ENCODE data around the gene MTIF2. TPM values are rescaled to one million over a fixed set of nuclear protein-coding genes. Genes with fewer than 3 reads are reported as not detected.
"Not testable (repeated sequence)": the region's sequence is repeated elsewhere in the genome, so short reads cannot be mapped to it uniquely, and the experiment has no call there.

Gene MTIF2
- total RNA-seq, 4 donors from 2014 or later = 16.1 to 22.6 (median 21.0) TPM

DNA sequence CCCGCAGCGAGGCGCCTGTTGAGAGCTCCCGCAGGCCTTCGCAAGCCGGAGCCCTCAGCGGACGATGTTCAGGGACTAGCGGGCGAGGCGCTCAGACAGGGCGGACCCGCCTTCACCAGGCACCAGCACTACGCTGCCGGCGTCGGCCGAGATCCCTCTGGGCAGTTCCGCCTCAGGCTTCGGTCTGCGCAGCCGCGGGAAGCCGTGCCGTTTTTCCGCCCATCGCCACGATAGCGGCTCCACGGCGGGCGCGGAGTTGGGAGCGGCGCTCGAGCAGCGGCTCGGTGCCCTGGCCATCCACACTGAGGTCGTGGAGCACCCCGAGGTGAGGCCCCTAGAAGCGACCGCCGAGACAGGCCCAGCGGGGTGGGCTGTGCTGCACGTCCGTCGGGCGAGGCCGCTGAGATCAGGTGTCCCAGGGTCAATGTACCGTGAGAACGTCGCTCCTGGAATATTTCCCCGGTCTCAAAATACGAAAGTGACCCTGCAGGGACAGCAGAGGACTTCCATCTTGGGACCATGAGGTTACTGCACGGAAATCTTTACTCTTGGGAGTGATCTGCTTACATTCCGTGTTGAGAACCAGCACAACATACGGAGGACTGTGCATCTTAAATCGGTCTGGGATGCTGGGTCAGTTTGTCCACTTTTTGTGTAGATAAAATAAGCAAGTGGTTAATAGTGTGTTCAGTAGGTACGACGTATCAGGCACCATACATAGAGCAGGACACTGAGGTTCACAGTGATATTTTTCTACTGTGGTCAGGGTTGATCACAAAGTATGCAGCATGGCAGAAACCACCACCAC lies 13.3 kb upstream of the MTIF2 start:
- H3K9me3 ChIP-seq = no peaks in the 10 kb centered on the region
- DNase-seq (ENCODE audit: extremely low spot score) = peak; percentile 93
- H3K4me1 ChIP-seq = peaks cover 16 to 34% (median 27%) of the 10 kb centered on the region in 4 donors
- H3K27me3 ChIP-seq = peaks cover 0 to 11% (median 0%) of the 10 kb centered on the region in 4 donors
- 3% methylated on average over 40 of the region's 60 CpGs for WGBS
- TF ChIP-seq POLR2AphosphoS5 (IDR thresholded peaks at IDR 0.05) = peak; percentile 88
- TF ChIP-seq EP300 (IDR thresholded peaks at IDR 0.05) = no peak
- TF ChIP-seq, protein P1, sequence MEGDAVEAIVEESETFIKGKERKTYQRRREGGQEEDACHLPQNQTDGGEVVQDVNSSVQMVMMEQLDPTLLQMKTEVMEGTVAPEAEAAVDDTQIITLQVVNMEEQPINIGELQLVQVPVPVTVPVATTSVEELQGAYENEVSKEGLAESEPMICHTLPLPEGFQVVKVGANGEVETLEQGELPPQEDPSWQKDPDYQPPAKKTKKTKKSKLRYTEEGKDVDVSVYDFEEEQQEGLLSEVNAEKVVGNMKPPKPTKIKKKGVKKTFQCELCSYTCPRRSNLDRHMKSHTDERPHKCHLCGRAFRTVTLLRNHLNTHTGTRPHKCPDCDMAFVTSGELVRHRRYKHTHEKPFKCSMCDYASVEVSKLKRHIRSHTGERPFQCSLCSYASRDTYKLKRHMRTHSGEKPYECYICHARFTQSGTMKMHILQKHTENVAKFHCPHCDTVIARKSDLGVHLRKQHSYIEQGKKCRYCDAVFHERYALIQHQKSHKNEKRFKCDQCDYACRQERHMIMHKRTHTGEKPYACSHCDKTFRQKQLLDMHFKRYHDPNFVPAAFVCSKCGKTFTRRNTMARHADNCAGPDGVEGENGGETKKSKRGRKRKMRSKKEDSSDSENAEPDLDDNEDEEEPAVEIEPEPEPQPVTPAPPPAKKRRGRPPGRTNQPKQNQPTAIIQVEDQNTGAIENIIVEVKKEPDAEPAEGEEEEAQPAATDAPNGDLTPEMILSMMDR (IDR thresholded peaks at IDR 0.05) = no peak
- no peak for TF ChIP-seq POLR2A (IDR thresholded peaks at IDR 0.05; ENCODE audit: low read depth)
- H3K36me3 ChIP-seq = peaks cover 0 to 4% (median 0%) of the 10 kb centered on the region in 4 donors
- H3K4me3 ChIP-seq = peak overlapping the region; percentile 66 to 87 (median 71)
- intact Hi-C loops (cut with DNase I) = no loop called here
- H3K27ac ChIP-seq (replicated peaks in 1 of 4) = peak overlapping the region; percentile 87 to 94 (median 88)

DNA sequence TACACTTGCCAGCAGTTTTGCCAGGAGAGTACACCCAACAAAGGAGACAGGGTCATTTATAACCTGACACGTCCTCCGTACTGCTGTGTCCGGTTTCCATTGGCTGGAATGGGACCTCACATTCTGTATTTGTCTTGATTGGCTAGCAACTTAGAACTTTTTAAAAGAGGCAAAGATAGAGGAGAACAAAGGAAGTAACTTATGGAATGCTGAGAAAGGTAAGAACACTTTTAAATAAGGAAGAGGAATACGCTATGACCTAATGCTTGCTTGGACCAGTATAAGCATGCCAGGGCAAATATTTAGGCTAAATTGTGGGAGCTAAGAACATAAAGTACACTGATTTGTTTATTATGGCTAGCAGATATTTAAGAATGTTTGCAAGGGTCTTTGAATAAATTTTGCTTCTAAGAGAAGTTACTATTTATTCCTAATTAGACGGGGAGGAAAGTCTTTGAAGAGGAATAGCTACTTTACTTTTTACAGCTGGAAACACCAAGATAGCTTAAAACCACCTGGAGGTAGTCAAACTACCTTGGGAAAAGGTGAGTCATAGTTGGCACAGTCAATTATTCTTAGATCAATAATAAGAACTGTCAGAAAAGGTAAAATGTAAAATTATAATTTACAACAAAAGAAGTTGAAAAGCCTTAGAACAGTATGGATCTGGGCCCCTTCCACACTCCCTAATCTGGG lies 12.0 kb upstream of the MTIF2 start:
- WGBS = 92% methylated on average over 5 of the region's 5 CpGs
- H3K9me3 ChIP-seq; DNase-seq (ENCODE audit: extremely low spot score); H3K36me3 ChIP-seq; intact Hi-C loops (cut with DNase I): not testable (repeated sequence)
- Histone ChIP-seq H3K27ac (replicated peaks in 1 of 4) (peak overlapping the region in 3 of 4 donors; percentile 87 to 94 (median 89)), H3K27me3 (peaks cover 0 to 11% (median 0%) of the 10 kb centered on the region in 4 donors), H3K4me3 (peak overlapping the region in 1 of 4 donors; percentile 87), H3K4me1 (peaks cover 16 to 34% (median 27%) of the 10 kb centered on the region in 4 donors)

DNA sequence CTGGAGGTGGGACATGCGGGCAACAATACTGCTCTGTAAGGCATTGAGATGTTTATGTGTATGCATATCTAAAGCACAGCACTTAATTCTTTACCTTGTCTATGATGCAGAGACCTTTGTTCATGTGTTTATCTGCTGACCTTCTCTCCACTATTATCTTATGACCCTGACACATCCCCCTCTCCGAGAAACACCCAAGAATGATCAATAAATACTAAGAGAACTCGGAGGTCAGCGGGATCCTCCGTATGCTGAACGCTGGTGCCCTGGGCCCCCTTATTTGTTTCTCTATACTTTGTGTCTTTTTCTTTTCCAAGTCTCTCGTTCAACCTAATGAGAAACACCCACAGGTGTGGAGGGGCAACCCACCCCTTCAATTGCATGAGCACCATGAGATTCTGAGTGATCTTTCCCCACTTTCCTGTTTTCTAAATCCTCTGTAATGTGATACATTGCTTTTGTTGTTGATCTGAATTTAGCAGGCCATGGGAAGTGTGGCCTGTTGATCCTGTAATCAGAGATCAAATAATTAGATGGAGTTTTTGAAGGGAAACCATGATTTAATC lies 10.9 kb upstream of the MTIF2 start:
- H3K4me1 ChIP-seq = peaks cover 16 to 31% (median 25%) of the 10 kb centered on the region in 4 donors
- intact Hi-C loops (cut with DNase I); H3K4me3 ChIP-seq; H3K27ac ChIP-seq (replicated peaks in 1 of 4); H3K9me3 ChIP-seq; H3K36me3 ChIP-seq; DNase-seq (ENCODE audit: extremely low spot score): not testable (repeated sequence)
- H3K27me3 ChIP-seq = peaks cover 0 to 11% (median 0%) of the 10 kb centered on the region in 4 donors
- WGBS = 51% methylated on average over 7 of the region's 7 CpGs

DNA sequence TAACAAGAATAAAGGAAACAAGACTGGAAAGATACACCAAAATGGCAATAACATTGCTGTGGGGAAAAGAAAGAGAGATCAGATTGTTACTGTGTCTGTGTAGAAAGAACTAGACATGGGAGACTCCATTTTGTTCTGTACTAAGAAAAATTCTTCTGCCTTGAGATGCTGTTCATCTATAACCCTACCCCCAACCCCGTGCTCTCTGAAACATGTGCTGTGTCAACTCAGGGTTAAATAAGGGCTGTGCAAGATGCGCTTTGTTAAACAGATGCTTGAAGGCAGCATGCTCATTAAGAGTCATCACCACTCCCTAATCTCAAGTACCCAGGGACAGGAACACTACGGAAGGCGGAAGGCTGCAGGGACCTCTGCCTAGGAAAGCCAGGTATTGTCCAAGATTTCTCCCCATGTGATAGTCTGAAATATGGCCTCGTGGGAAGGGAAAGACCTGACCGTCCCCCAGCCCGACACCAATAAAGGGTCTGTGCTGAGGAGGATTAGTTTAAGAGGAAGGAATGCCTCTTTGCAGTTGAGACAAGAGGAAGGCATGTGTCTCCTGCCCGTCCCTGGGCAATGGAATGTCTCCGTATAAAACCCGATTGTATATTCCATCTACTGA lies 10.3 kb upstream of the MTIF2 start:
- H3K27ac ChIP-seq (replicated peaks in 1 of 4); DNase-seq (ENCODE audit: extremely low spot score); H3K9me3 ChIP-seq; H3K4me3 ChIP-seq; H3K36me3 ChIP-seq; intact Hi-C loops (cut with DNase I): not testable (repeated sequence)
- 53% methylated on average over 10 of the region's 10 CpGs for WGBS
- Histone ChIP-seq H3K4me1 (peaks cover 14 to 24% (median 20%) of the 10 kb centered on the region in 4 donors), H3K27me3 (peaks cover 0 to 11% (median 0%) of the 10 kb centered on the region in 4 donors)

DNA sequence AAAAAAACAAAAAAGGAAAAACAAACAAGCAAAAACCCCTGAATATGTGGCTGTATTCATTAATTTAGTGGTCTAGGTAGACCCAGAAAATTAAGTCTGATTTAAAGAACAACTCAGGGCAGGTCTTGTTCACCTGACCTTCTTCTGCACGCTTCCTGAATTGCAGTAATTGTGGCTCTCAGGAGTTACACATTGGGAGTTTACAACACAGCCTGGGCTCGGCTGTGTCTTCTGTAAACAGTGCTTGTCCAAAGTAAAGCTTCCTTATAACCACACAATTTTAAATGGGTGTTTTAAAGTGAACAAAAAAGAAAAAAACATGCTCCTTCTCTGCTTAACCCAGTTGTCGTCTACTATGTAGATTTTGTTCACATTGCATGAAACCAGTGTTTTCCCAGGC lies 8.3 kb upstream of the MTIF2 start:
- H3K4me3 ChIP-seq = no peak overlapping the region
- H3K36me3 ChIP-seq = no peaks in the 10 kb centered on the region
- H3K9me3 ChIP-seq = no peaks in the 10 kb centered on the region
- DNase-seq (ENCODE audit: extremely low spot score) = no peak
- intact Hi-C loops (cut with DNase I) = no loop called here
- WGBS = 67% methylated on average over 3 of the region's 3 CpGs
- H3K27ac ChIP-seq (replicated peaks in 1 of 4) = no peak overlapping the region
- H3K4me1 ChIP-seq = peaks cover 0 to 7% (median 3%) of the 10 kb centered on the region in 4 donors
- H3K27me3 ChIP-seq = peaks cover 0 to 11% (median 0%) of the 10 kb centered on the region in 4 donors
- TF ChIP-seq POLR2A (IDR thresholded peaks at IDR 0.05; ENCODE audit: low read depth) (no peak), POLR2AphosphoS5 (IDR thresholded peaks at IDR 0.05) (no peak), EP300 (IDR thresholded peaks at IDR 0.05) (no peak)
- TF ChIP-seq, protein P1 (IDR thresholded peaks at IDR 0.05) = no peak

DNA sequence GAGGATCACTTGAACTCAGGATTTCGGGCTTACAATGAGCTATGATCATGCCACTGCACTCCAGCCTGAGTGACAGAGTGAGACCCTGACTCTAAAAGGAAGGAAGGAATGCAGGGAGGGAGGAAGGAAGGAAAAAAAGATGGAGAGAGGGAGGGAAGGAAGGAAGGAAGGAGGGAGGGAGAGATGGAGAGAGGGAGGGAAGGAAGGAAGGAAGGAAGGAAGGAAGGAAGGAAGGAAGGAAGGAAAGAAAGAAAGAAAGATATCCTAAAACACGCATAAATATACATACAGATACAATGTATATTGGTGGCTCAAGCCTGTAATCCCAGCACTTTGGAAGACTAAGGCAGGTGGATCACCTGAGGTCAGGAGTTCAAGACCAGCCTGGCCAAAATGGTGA lies 5.3 kb upstream of the MTIF2 start:
- intact Hi-C loops (cut with DNase I); H3K9me3 ChIP-seq: not testable (repeated sequence)

More for the DNA sequence above, 5.3 kb upstream of the MTIF2 start:
- 90% methylated on average over 2 of the region's 2 CpGs for WGBS
- H3K4me3 ChIP-seq; H3K27ac ChIP-seq (replicated peaks in 1 of 4); H3K36me3 ChIP-seq; DNase-seq (ENCODE audit: extremely low spot score): not testable (repeated sequence)
- Histone ChIP-seq H3K4me1 (peaks cover 5 to 10% (median 9%) of the 10 kb centered on the region in 4 donors), H3K27me3 (peaks cover 0 to 11% (median 0%) of the 10 kb centered on the region in 4 donors)
